Prostate gland (tissue), 2 donors: ENCODE results near the gene MALAT1. TPM values are rescaled to one million over a fixed set of nuclear protein-coding genes. Genes with fewer than 3 reads are reported as not detected.

Experiments
- DNase-seq: peaks from one replicate; pipeline ENCODE4 v3.0.0-alpha.2; 2019; ENCODE audit warnings: low spot score
- H3K27ac ChIP-seq, 2 donors: fragments of 200-600 bp; sonication (generic); 2 replicates each; pipeline ENCODE4 v1.5.1; 2017 to 2019
- H3K27me3 ChIP-seq: fragments of 200-600 bp; sonication (generic); replicated peaks from 2 replicates; pipeline ENCODE4 v1.5.1; 2019; ENCODE audit not compliant: insufficient read depth
- H3K36me3 ChIP-seq, 2 donors: fragments of 200-600 bp; sonication (generic); 1 replicate in 1 of 2; 2 replicates in 1 of 2; pipeline versions ENCODE4 v1.5.1 to v1.8.1; 2017 to 2019
- H3K4me1 ChIP-seq: fragments of 200-600 bp; sonication (generic); replicated peaks from 2 replicates; pipeline ENCODE4 v1.5.1; 2019
- H3K4me3 ChIP-seq, 2 donors: fragments of 200-600 bp; sonication (generic); 2 replicates each; pipeline ENCODE4 v1.5.1; 2017 to 2019
- H3K9me3 ChIP-seq: fragments of 200-600 bp; sonication (generic); 2 replicates; pipeline ENCODE4 v1.5.1; 2017
- POLR2A ChIP-seq: fragments of 450-650 bp; IDR thresholded peaks from one replicate; pipeline ENCODE4 v1.6.1; 2016; ENCODE audit warnings: antibody characterized with exemption, mild to moderate bottlenecking
- POLR2AphosphoS5 ChIP-seq: sonication (generic); formaldehyde crosslinking; IDR thresholded peaks from one replicate; pipeline ENCODE4 v1.6.1; 2017; ENCODE audit warnings: antibody characterized with exemption
- WGBS: methylation state at CpG from one replicate; pipeline ENCODE4 v1.1.5; 2018; 5-methylcytosine and 5-hydroxymethylcytosine counted together
- intact Hi-C: fragments of 100-400 bp; cut with DNase I; formaldehyde crosslinking; loops from one replicate; pipeline ENCODE4 v1.14.2; 2022
- total RNA-seq, 2 donors: library from RNA; depleted of rRNA; stranded (reverse); fragments of >200 nt; gene quantifications; one replicate each; pipeline ENCODE4 v1.1.0, GENCODE V29; 2016
- TF ChIP-seq, protein P1 (sequence below), 4 experiments: fragments of 200-600 bp in 2 of 4; fragments of 450-650 bp in 2 of 4; sonication (generic) in 2 of 4; IDR thresholded peaks; 1 replicate in 3 of 4; 2 replicates in 1 of 4; pipeline ENCODE4 v1.5.1; 2016 to 2019; ENCODE audit warnings: antibody characterized with exemption in 4 of 4, mild to moderate bottlenecking in 2 of 4, moderate library complexity in 2 of 4

Gene MALAT1
- total RNA-seq, 2 donors from 2014 or later, result 5,964 to 9,097 TPM

DNA sequence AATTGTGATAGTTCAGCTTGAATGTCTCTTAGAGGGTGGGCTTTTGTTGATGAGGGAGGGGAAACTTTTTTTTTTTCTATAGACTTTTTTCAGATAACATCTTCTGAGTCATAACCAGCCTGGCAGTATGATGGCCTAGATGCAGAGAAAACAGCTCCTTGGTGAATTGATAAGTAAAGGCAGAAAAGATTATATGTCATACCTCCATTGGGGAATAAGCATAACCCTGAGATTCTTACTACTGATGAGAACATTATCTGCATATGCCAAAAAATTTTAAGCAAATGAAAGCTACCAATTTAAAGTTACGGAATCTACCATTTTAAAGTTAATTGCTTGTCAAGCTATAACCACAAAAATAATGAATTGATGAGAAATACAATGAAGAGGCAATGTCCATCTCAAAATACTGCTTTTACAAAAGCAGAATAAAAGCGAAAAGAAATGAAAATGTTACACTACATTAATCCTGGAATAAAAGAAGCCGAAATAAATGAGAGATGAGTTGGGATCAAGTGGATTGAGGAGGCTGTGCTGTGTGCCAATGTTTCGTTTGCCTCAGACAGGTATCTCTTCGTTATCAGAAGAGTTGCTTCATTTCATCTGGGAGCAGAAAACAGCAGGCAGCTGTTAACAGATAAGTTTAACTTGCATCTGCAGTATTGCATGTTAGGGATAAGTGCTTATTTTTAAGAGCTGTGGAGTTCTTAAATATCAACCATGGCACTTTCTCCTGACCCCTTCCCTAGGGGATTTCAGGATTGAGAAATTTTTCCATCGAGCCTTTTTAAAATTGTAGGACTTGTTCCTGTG is 3.9 kb downstream of the MALAT1 start:
- TF ChIP-seq POLR2AphosphoS5, result peak; percentile 97
- TF ChIP-seq, protein P1, sequence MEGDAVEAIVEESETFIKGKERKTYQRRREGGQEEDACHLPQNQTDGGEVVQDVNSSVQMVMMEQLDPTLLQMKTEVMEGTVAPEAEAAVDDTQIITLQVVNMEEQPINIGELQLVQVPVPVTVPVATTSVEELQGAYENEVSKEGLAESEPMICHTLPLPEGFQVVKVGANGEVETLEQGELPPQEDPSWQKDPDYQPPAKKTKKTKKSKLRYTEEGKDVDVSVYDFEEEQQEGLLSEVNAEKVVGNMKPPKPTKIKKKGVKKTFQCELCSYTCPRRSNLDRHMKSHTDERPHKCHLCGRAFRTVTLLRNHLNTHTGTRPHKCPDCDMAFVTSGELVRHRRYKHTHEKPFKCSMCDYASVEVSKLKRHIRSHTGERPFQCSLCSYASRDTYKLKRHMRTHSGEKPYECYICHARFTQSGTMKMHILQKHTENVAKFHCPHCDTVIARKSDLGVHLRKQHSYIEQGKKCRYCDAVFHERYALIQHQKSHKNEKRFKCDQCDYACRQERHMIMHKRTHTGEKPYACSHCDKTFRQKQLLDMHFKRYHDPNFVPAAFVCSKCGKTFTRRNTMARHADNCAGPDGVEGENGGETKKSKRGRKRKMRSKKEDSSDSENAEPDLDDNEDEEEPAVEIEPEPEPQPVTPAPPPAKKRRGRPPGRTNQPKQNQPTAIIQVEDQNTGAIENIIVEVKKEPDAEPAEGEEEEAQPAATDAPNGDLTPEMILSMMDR (IDR thresholded peaks at IDR 0.05), result no peak
- peak; percentile 43 for TF ChIP-seq POLR2A
- under 1% methylated on average over 6 of the region's 6 CpGs for WGBS
- Histone ChIP-seq H3K27me3 (no peaks in the 10 kb centered on the region), H3K4me1 (no peaks in the 10 kb centered on the region), H3K4me3 (peak overlapping the region; percentile 80 to 88), H3K27ac (peak overlapping the region; percentile 98 to 100), H3K36me3 (peaks cover 32 to 33% of the 10 kb centered on the region in 2 donors), H3K9me3 (no peaks in the 10 kb centered on the region)
- intact Hi-C loops, result no loop called here
- no peak for DNase-seq

DNA sequence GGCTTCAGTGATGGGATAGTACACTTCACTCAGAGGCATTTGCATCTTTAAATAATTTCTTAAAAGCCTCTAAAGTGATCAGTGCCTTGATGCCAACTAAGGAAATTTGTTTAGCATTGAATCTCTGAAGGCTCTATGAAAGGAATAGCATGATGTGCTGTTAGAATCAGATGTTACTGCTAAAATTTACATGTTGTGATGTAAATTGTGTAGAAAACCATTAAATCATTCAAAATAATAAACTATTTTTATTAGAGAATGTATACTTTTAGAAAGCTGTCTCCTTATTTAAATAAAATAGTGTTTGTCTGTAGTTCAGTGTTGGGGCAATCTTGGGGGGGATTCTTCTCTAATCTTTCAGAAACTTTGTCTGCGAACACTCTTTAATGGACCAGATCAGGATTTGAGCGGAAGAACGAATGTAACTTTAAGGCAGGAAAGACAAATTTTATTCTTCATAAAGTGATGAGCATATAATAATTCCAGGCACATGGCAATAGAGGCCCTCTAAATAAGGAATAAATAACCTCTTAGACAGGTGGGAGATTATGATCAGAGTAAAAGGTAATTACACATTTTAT is 4.6 kb downstream of the MALAT1 start:
- peak overlapping the region; percentile 80 to 88 for H3K4me3 ChIP-seq
- H3K27me3 ChIP-seq, result no peaks in the 10 kb centered on the region
- TF ChIP-seq POLR2A (peak; percentile 59), POLR2AphosphoS5 (peak; percentile 44)
- TF ChIP-seq, protein P1 (IDR thresholded peaks at IDR 0.05), result peak in 1 of 4 experiments; percentile 3
- H3K36me3 ChIP-seq, result peaks cover 32 to 33% of the 10 kb centered on the region in 2 donors
- H3K4me1 ChIP-seq, result no peaks in the 10 kb centered on the region
- peak overlapping the region; percentile 98 to 100 for H3K27ac ChIP-seq
- WGBS, result 0% methylated on average over 3 of the region's 3 CpGs
- no peaks in the 10 kb centered on the region for H3K9me3 ChIP-seq
- intact Hi-C loops, result no loop called here
- DNase-seq, result no peak

DNA sequence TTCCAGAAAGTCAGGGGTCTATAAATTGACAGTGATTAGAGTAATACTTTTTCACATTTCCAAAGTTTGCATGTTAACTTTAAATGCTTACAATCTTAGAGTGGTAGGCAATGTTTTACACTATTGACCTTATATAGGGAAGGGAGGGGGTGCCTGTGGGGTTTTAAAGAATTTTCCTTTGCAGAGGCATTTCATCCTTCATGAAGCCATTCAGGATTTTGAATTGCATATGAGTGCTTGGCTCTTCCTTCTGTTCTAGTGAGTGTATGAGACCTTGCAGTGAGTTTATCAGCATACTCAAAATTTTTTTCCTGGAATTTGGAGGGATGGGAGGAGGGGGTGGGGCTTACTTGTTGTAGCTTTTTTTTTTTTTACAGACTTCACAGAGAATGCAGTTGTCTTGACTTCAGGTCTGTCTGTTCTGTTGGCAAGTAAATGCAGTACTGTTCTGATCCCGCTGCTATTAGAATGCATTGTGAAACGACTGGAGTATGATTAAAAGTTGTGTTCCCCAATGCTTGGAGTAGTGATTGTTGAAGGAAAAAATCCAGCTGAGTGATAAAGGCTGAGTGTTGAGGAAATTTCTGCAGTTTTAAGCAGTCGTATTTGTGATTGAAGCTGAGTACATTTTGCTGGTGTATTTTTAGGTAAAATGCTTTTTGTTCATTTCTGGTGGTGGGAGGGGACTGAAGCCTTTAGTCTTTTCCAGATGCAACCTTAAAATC is 5.3 kb downstream of the MALAT1 start:
- WGBS, result under 1% methylated on average over 3 of the region's 3 CpGs
- Histone ChIP-seq H3K27me3 (no peaks in the 10 kb centered on the region), H3K4me1 (no peaks in the 10 kb centered on the region), H3K4me3 (peak overlapping the region; percentile 80 to 88), H3K36me3 (peaks cover 32 to 33% of the 10 kb centered on the region in 2 donors), H3K9me3 (no peaks in the 10 kb centered on the region), H3K27ac (peak overlapping the region; percentile 98 to 100)
- intact Hi-C loops, result no loop called here
- peak; percentile 30 for TF ChIP-seq POLR2A
- TF ChIP-seq POLR2AphosphoS5, result peak; percentile 55
- TF ChIP-seq, protein P1 (IDR thresholded peaks at IDR 0.05), result no peak
- peak; percentile 29 for DNase-seq

DNA sequence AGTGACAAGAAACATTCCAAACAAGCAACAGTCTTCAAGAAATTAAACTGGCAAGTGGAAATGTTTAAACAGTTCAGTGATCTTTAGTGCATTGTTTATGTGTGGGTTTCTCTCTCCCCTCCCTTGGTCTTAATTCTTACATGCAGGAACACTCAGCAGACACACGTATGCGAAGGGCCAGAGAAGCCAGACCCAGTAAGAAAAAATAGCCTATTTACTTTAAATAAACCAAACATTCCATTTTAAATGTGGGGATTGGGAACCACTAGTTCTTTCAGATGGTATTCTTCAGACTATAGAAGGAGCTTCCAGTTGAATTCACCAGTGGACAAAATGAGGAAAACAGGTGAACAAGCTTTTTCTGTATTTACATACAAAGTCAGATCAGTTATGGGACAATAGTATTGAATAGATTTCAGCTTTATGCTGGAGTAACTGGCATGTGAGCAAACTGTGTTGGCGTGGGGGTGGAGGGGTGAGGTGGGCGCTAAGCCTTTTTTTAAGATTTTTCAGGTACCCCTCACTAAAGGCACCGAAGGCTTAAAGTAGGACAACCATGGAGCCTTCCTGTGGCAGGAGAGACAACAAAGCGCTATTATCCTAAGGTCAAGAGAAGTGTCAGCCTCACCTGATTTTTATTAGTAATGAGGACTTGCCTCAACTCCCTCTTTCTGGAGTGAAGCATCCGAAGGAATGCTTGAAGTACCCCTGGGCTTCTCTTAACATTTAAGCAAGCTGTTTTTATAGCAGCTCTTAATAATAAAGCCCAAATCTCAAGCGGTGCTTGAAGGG is 6.0 kb downstream of the MALAT1 start:
- no peaks in the 10 kb centered on the region for H3K27me3 ChIP-seq
- intact Hi-C loops, result no loop called here
- peaks cover 32 to 33% of the 10 kb centered on the region in 2 donors for H3K36me3 ChIP-seq
- no peak for DNase-seq
- no peaks in the 10 kb centered on the region for H3K4me1 ChIP-seq
- peak overlapping the region; percentile 80 to 88 for H3K4me3 ChIP-seq
- peak; percentile 62 for TF ChIP-seq POLR2AphosphoS5
- peak; percentile 8 for TF ChIP-seq POLR2A
- TF ChIP-seq, protein P1 (IDR thresholded peaks at IDR 0.05), result no peak
- 4% methylated on average over 8 of the region's 8 CpGs for WGBS
- no peaks in the 10 kb centered on the region for H3K9me3 ChIP-seq
- peak overlapping the region; percentile 98 to 100 for H3K27ac ChIP-seq
